Effector CD8-positive, alpha-beta T cell (primary cell): Measurements from ENCODE around the gene FIZ1.

Source experiments
- DNase-seq: peaks from one replicate; lab custom pipeline; 2025; lab: John Stamatoyannopoulos, UW

FIZ1 gene

GRCh38 chr19:55613930-55614710, 14.8 kb upstream of the FIZ1 start:
- DNase-seq: no peak

- no peak for DNase-seq
These were observed 14.1 kb upstream of the FIZ1 start for GRCh38 chr19:55613396-55613795.

GRCh38 chr19:55611983-55612645, 12.8 kb upstream of the FIZ1 start:
- DNase-seq: no peak

- no peak for DNase-seq
These were observed 12.1 kb upstream of the FIZ1 start for GRCh38 chr19:55611300-55611982.

GRCh38 chr19:55609326-55609725, 10.0 kb upstream of the FIZ1 start:
- no peak for DNase-seq

- no peak for DNase-seq
These were observed 7.5 kb upstream of the FIZ1 start for GRCh38 chr19:55606817-55607216.

- no peak for DNase-seq
These were observed 7.1 kb upstream of the FIZ1 start for GRCh38 chr19:55606471-55606787.

GRCh38 chr19:55605637-55606470, 6.5 kb upstream of the FIZ1 start, which contains the start of gene ZNF865:
Gene ZNF865 (plus strand): TSS chr19:55605647. CDS start chr19:55613619, 7,972 bp downstream.
- peak; percentile 59 for DNase-seq

- DNase-seq: peak; percentile 96
These were observed 5.9 kb upstream of the FIZ1 start for GRCh38 chr19:55605207-55605636.

- no peak for DNase-seq
These were observed 4.4 kb upstream of the FIZ1 start for GRCh38 chr19:55603581-55604292.

GRCh38 chr19:55603115-55603514, 3.8 kb upstream of the FIZ1 start:
- DNase-seq: no peak

- no peak for DNase-seq
These were observed 3.0 kb upstream of the FIZ1 start for GRCh38 chr19:55602104-55603001.

- no peak for DNase-seq
These were observed 1.8 kb upstream of the FIZ1 start for GRCh38 chr19:55601084-55601483.

- DNase-seq: no peak
These were observed 1.3 kb upstream of the FIZ1 start for GRCh38 chr19:55600662-55601028.

- peak; percentile 85 for DNase-seq
These were observed 735 bp upstream of the FIZ1 start, which contains the start of gene ZNF524 for GRCh38 chr19:55599842-55600661. Gene ZNF524 (plus strand): TSS chr19:55600288. CDS start chr19:55602113, 1,825 bp downstream.

- DNase-seq: peak; percentile 87
These were observed 424 bp downstream of the FIZ1 start for GRCh38 chr19:55598719-55599467.

GRCh38 chr19:55598034-55598433, 1.3 kb downstream of the FIZ1 start:
- DNase-seq: no peak

- no peak for DNase-seq
These were observed 1.8 kb downstream of the FIZ1 start for GRCh38 chr19:55597501-55597921.

- no peak for DNase-seq
These were observed 3.0 kb downstream of the FIZ1 start for GRCh38 chr19:55596304-55596703.
